GM18502 (cell line): ENCODE data around the gene MAP3K10.

Experiments used
- ATAC-seq: cut with Tn5 transposase; IDR thresholded peaks from one replicate; pipeline ENCODE4 v1.9.1; 2021; ENCODE audit warnings: mild to moderate bottlenecking; ENCODE audit not compliant: unreplicated experiment, poor library complexity

The MAP3K10 gene

DNA sequence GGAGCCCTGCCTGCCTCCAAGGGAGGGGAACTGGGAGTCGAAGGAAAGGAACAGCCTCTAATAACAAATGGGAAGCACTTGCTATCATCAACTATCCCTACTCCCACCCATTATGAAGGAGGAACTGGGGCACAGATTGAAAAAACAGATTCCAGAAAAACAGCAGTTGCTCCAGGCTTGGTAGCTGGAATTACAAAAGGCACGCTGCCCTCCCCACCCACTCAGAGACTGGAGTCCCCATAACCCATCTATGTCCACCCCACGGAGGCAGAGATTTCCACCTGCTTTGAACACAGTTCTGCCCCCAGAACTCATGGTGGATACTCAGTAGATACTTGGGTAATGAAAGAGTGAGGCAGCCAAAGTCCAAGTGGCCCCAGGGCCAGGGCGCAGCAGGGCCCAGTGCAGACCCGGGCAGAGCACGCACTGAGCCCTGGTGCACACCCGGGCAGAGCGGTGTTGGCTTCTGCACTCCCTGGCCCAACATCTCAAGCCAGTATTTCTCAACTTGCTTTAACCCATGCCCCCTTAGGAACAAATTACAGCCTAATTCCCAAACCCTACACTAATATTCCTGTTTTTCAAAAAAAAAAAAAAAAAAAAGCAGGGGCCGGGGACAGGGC lies 54.4 kb downstream of the MAP3K10 start:
- ATAC-seq = no peak

DNA sequence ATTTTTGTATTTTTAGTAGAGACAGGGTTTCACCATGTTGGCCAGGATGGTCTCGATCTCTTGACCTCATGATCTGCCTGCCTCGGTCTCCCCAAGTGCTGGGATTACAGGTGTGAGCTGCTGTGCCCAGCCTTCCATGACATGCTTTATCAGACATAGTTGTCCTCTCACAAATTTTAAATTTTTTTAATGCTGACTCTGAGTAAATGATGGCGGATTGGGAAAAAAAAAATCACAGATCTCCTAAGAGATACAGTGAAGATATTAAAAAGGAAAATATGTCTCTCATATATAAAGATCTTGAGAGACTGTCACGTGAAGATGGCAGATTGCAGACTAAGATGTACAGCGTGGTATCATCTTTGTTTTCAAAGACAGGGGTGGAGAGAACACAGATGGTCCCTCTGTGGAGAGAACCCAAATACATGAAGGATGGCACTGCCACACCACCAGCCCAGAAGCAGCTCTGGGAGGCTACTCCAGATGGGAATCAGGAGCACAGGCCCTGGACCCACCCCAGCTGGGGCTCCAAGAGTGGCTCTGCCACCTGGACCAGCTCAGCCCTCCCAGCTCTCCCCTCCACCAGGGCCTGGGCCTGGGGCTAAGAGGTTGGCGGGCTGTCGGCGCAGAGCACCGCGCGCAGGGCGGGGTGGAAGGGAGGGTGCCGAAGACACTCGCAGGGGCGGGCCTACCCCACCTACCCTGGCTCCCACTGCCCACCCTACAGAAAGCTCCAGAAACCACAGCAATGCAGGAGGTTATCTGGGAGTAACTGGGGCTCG lies 55.3 kb downstream of the MAP3K10 start:
- no peak for ATAC-seq

GRCh38 chr19:40247178-40247577 lies 56.0 kb downstream of the MAP3K10 start:
- ATAC-seq = no peak

DNA sequence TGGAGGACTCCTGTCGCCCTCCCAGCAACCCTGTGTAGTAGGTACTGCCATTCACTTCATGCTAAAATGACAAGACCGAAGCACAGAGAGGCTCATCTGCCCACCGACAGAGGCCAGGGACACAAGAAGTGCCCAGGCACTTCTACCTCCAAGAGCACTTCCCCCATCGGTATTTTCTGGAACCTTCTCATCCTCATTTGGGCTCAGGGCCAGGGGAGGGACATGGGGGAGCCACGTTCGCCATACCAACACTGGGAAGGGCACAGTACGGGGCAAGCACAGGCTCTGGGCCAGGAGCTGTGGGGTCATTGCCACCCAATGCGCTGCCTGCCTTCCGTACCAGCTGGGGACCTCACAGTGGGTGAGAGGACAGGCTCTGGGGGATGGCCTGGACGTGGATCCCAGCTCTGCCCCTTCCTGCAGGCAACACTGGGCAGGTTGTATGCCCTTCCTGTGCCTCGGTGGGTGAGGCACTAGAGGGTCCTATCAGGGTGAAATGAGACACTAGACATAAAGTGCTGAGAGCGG lies 56.6 kb downstream of the MAP3K10 start:
- no peak for ATAC-seq

GRCh38 chr19:40249201-40249600 lies 58.0 kb downstream of the MAP3K10 start:
- no peak for ATAC-seq

DNA sequence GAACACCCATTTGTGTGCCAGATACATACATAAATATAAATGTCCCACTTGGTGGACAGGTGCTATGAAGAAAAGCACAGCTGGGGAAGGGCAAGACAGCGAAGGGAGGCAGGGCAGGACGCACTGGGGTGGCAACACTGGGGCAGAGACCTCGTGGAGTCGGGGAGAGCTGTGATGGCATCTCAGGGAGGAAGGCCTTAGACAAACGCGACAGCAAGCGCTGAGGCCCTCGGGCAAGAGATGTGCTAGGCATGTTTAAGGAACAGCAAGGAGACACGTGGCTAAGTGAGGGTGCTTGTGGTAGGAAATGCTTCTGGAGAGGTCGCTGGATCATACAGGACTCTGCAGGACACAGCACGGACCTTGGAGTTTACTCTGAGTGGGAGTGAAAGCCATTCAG lies 58.6 kb downstream of the MAP3K10 start:
- no peak for ATAC-seq

GRCh38 chr19:40251244-40251643 lies 60.0 kb downstream of the MAP3K10 start:
- no peak for ATAC-seq

GRCh38 chr19:40251991-40252390 lies 60.8 kb downstream of the MAP3K10 start:
- no peak for ATAC-seq

DNA sequence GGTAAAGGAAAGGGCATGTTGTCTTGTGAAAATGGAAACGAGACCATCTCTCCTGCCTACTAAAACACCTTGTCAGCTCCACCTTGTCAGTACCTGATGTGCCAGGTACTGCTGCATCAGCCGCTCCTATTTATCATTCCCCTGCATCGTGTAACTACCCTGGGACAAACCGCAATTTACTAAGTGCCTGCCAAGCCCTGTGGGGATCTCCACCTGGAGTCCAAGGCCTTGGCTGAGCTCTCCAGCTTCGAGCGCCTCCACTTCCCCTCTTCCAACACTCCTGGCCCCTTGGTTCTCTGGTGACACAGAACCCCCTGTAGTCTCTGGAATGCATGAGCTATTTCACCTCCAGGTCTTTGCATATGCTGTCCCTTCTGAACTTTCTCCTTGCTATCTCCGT lies 61.2 kb downstream of the MAP3K10 start:
- no peak for ATAC-seq

DNA sequence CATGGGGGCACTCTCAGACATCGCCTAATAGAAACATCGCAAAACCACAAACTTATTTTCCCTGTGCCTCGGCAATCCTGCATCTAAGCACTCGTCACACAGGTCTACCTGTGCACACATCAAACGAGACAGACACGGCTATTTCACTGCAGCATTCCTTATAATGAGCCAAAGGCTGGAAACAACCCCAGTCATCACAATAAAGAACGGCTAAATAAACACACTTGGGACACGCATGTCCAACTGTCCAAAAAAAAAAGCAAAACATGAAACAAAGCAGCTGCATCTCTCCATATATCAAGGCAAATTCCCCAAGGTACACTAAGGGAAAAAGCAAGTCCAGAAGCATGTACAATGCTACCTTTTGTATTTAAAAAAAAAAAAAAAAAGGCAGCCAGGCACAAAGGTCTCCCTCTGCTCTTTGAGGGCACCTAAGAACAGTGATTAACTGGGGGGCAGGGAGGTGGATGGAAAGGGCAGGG lies 62.4 kb downstream of the MAP3K10 start:
- no peak for ATAC-seq

DNA sequence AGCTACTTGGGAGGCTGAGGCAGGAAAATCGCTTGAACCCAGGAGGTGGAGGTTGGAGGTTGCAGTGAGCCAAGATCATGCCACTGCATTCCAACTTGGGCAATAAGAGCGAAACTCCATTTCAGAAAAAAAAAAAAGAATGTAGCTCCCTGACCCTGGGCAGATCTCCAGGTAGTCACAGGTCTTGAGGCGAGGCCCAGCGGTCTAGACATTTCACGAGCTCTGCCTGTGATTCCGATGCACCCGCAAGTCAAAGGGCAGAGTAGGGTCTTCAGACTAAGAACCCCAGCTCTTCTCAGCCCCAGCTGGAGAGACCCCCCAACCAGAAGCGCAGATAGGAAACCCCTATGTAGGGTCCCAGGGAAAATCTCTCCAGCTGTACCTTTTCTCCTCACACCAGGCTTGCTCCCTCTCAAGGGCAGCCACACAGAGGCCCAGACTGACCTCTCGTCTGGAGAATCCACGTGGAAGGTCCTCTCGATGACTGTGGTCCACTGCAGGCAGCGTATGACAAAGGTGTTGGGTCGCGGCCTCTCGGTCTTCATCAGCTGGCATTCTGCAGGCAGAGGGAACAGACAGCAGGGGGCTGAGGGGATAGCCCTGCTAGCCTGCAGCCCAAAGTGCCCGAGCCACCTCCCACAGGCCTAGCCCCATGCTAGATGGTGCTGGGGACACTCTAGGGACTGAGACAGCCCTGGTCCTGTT lies 63.6 kb downstream of the MAP3K10 start:
- no peak for ATAC-seq

- no peak for ATAC-seq
These were observed 64.5 kb downstream of the MAP3K10 start for GRCh38 chr19:40255619-40256166.

- no peak for ATAC-seq
These were observed 65.3 kb downstream of the MAP3K10 start for GRCh38 chr19:40256512-40256911.

DNA sequence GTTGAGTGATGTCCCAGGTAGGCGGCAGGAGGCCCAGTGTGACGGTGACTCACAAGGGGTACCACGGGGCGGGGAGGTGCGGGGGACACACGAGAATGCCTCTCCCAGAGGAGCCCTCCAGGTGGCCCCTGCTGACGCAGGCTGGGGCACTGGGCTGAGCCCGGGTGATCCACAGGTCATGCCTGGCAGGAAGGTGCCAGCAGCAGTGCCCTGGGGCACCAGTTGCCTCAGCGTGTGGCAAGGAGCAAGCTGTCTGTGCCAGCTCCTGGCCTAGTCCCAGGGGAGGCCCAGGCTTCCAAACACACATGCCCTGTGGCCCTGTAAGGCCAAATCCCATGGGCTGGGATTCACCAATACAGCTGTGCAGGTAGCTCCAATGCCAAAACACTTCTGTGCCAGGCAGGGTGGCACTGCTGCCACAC lies 65.9 kb downstream of the MAP3K10 start:
- ATAC-seq = no peak

DNA sequence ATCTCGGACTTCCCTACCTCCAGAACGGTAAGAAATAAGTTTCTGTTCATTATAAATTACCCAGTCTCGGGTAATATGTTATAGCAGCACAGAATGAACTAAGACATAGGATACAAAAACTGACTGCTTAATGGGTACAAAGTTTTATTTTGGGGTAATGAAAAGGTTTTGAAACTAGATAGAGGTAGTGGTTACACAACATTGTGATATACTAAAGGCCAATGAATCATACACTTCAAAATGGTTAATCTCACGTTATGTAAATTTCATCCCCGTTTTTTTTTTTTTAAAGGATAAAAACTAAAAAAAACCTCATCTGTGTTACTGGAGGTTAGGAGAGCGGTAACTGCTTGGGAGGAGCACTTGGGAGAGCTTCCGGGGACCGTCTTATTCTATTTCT lies 70.4 kb downstream of the MAP3K10 start:
- ATAC-seq = no peak

GRCh38 chr19:40262422-40262821 lies 71.2 kb downstream of the MAP3K10 start:
- no peak for ATAC-seq

GRCh38 chr19:40263440-40264313 lies 72.5 kb downstream of the MAP3K10 start:
- no peak for ATAC-seq

GRCh38 chr19:40264314-40265054 lies 73.3 kb downstream of the MAP3K10 start:
- ATAC-seq = no peak
